IMR-90 (cell line): ENCODE measurements around the gene ABCB10.

ENCODE experiments used
- BHLHE40 ChIP-seq: fragments of 150-350 bp; IDR thresholded peaks from 2 replicates; pipeline ENCODE4 v1.6.1; 2016; ENCODE audit warnings: mild to moderate bottlenecking, low read depth, low read length
- MAFK ChIP-seq: IDR thresholded peaks from 2 replicates; pipeline ENCODE4 v1.6.1; 2012; ENCODE audit warnings: low read depth, low read length, improper control_type of control experiment
- POLR2A ChIP-seq: IDR thresholded peaks from 2 replicates; pipeline ENCODE4 v1.6.1; 2012; ENCODE audit warnings: mild to moderate bottlenecking, low read depth, low read length
- RAD21 ChIP-seq: IDR thresholded peaks from 2 replicates; pipeline ENCODE4 v1.6.1; 2012; ENCODE audit warnings: low read length, improper control_type of control experiment
- RCOR1 ChIP-seq: IDR thresholded peaks from 2 replicates; pipeline ENCODE4 v1.6.1; 2012; ENCODE audit warnings: mild to moderate bottlenecking, low read length, improper control_type of control experiment; ENCODE audit not compliant: insufficient replicate concordance
- RFX5 ChIP-seq: IDR thresholded peaks from 2 replicates; pipeline ENCODE4 v1.8.0; 2012; ENCODE audit warnings: low read depth, mild to moderate bottlenecking, low read length, moderate library complexity
- SMC3 ChIP-seq: fragments of 150-350 bp; IDR thresholded peaks from 2 replicates; pipeline ENCODE4 v1.6.1; 2016; ENCODE audit warnings: low read depth, mild to moderate bottlenecking, antibody characterized with exemption, low read length, moderate library complexity
- TF ChIP-seq, protein P1 (sequence below): conservative IDR thresholded peaks from 2 replicates; pipeline ENCODE4 v1.5.1; 2012; ENCODE audit warnings: mild to moderate bottlenecking, low read depth, low read length, improper control_type of control experiment
- TF ChIP-seq, protein P2 (sequence below): fragments of 150-350 bp; IDR thresholded peaks from 2 replicates; pipeline ENCODE4 v1.6.1; 2017; ENCODE audit warnings: mild to moderate bottlenecking, antibody characterized with exemption, low read length, low read depth

DNA sequence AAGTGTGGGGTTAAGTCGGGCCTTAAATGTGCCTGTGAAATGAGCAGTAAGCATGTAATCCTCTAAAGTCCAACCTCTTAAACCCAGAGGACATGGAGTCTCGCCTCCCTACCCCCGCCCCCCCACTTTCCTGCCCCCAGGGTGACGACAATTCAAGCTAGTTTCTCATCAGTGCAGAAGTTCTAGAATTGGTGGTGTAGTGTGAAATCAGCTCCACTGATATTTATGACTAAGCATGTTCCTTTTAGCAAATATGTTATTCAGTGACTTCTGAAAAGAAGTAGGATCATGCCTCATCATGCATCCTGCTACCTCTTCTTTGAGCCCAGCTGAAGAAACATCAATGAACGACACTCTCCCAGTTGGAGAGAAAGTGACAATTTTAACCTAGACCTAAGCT is 2.6 kb upstream of the ABCB10 start:
- no peak for TF ChIP-seq POLR2A
- no peak for TF ChIP-seq SMC3
- TF ChIP-seq, protein P1, sequence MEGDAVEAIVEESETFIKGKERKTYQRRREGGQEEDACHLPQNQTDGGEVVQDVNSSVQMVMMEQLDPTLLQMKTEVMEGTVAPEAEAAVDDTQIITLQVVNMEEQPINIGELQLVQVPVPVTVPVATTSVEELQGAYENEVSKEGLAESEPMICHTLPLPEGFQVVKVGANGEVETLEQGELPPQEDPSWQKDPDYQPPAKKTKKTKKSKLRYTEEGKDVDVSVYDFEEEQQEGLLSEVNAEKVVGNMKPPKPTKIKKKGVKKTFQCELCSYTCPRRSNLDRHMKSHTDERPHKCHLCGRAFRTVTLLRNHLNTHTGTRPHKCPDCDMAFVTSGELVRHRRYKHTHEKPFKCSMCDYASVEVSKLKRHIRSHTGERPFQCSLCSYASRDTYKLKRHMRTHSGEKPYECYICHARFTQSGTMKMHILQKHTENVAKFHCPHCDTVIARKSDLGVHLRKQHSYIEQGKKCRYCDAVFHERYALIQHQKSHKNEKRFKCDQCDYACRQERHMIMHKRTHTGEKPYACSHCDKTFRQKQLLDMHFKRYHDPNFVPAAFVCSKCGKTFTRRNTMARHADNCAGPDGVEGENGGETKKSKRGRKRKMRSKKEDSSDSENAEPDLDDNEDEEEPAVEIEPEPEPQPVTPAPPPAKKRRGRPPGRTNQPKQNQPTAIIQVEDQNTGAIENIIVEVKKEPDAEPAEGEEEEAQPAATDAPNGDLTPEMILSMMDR = no peak
- TF ChIP-seq BHLHE40 = no peak
- TF ChIP-seq RCOR1 = no peak
- TF ChIP-seq, protein P2, sequence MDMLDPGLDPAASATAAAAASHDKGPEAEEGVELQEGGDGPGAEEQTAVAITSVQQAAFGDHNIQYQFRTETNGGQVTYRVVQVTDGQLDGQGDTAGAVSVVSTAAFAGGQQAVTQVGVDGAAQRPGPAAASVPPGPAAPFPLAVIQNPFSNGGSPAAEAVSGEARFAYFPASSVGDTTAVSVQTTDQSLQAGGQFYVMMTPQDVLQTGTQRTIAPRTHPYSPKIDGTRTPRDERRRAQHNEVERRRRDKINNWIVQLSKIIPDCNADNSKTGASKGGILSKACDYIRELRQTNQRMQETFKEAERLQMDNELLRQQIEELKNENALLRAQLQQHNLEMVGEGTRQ = no peak
- TF ChIP-seq RAD21 = no peak
- TF ChIP-seq RFX5 = no peak
- no peak for TF ChIP-seq MAFK
